Heart left ventricle (tissue), 16 donors: ENCODE data around the gene FOXK1. TPM values are rescaled to one million over a fixed set of nuclear protein-coding genes. Genes with fewer than 3 reads are reported as not detected.
"Not testable (repeated sequence)": the region's sequence is repeated elsewhere in the genome, so short reads cannot be mapped to it uniquely, and the experiment has no call there.

Experiments
- ATAC-seq, 4 donors: fragments of 200-7000 bp; cut with Tn5 transposase; one replicate each; pipeline ENCODE4 v1.9.1; 2020 to 2022; ENCODE audit warnings: moderate library complexity in 4 of 4, mild to moderate bottlenecking in 3 of 4, moderate number of reproducible peaks in 1 of 4
- DNase-seq, 5 donors: peaks; one replicate each; pipeline ENCODE4 v3.0.0-alpha.2; 2020
- H3K27ac ChIP-seq, 12 donors: fragments of 200-600 bp; sonication (generic) in 4 of 12; one replicate each; pipeline versions ENCODE4 v1.5.0 to v1.8.0; 2016 to 2022; ENCODE audit warnings: mild to moderate bottlenecking in 2 of 12
- H3K27me3 ChIP-seq, 9 donors: fragments of 200-600 bp; sonication (generic) in 2 of 9; one replicate each; pipeline versions ENCODE4 v1.5.1 to v1.8.0; 2016 to 2022; ENCODE audit warnings: mild to moderate bottlenecking in 3 of 9
- H3K36me3 ChIP-seq, 9 donors: fragments of 200-600 bp; sonication (generic) in 2 of 9; one replicate each; pipeline versions ENCODE4 v1.5.0 to v1.8.0; 2018 to 2022; ENCODE audit warnings: mild to moderate bottlenecking in 2 of 9
- H3K4me1 ChIP-seq, 12 donors: fragments of 200-600 bp; sonication (generic) in 4 of 12; one replicate each; pipeline versions ENCODE4 v1.5.0 to v1.8.0; 2016 to 2022; ENCODE audit warnings: mild to moderate bottlenecking in 3 of 12
- H3K4me3 ChIP-seq, 12 donors: fragments of 200-600 bp; sonication (generic) in 4 of 12; one replicate each; pipeline versions ENCODE4 v1.5.0 to v1.8.0; 2017 to 2022; ENCODE audit warnings: mild to moderate bottlenecking in 9 of 12, moderate library complexity in 4 of 12
- H3K9me3 ChIP-seq, 12 donors: fragments of 200-600 bp; sonication (generic) in 4 of 12; one replicate each; pipeline versions ENCODE4 v1.5.0 to v1.8.0; 2016 to 2022; ENCODE audit warnings: mild to moderate bottlenecking in 1 of 12
- POLR2A ChIP-seq, 2 donors: fragments of 450-650 bp; IDR thresholded peaks; one replicate each; pipeline ENCODE4 v1.6.1; 2017; ENCODE audit warnings: antibody characterized with exemption in 2 of 2, mild to moderate bottlenecking in 2 of 2, moderate library complexity in 2 of 2
- WGBS, 4 donors: extraction: QIAGEN DNeasy Blood & Tissue Kit in 2 of 4; methylation state at CpG; one replicate each; pipeline versions ENCODE4 v1.1.5 to v1.1.7; 2013 to 2018; 5-methylcytosine and 5-hydroxymethylcytosine counted together
- intact Hi-C, 10 donors: fragments of 100-400 bp; cut with DNase I; formaldehyde crosslinking; loops; one replicate each; pipeline versions ENCODE4 v1.11.1 to v1.14.2; 2022
- polyA plus RNA-seq, 2 donors: library from polyadenylated mRNA; stranded (reverse); fragments of 200-250 nt; gene quantifications; one replicate each; pipeline ENCODE4 v1.2.3, GENCODE V29; 2013
- total RNA-seq, 9 donors: library from RNA; depleted of rRNA in 2 of 9; stranded (reverse); fragments of >200 nt in 2 of 9; fragmentation: NEBNext Ultra II Directional in 3 of 9; extraction: Animal tissue kit (Norgen Biotek cat#: 25700) in 3 of 9; gene quantifications; one replicate each; pipeline versions ENCODE4 v1.1.0 to v1.2.4, GENCODE V29; 2016 to 2023
- TF ChIP-seq, protein P1 (sequence below), 12 donors: fragments of 200-600 bp; sonication (generic) in 4 of 12; IDR thresholded peaks; one replicate each; pipeline versions ENCODE4 v1.5.0 to v1.8.0; 2018 to 2022; ENCODE audit warnings: antibody characterized with exemption in 12 of 12, mild to moderate bottlenecking in 5 of 12
- donor health status: ischemic (EF 13 %, LVEDD 7.1; RV severe dilation, severe dysfunction).
- donor health status: healthy with polysubstance abuse.
- donor health status: DM: no; HTN: yes; CAD: no.
- donor health status: DM: no; HTN: no; CAD: no.
- donor health status: ischemic (EF 25% LVEDD 6.9; RV normal size, moderate dysfunction).
- donor health status: ischemic (EF 25% LVEDD 5.7; RV mildly dilated, moderate dysfunction).
- donor health status: healthy.
- donor health status: DM: yes; HTN: yes; CAD: no.
- donor health status: ischemic (EF 35%, LVEDD 5.7; RV mildly dilated, moderate dysfunction).
- donor health status: nonischemic (EF 11% LVEDD 7.7; RV severe dilation, severe dysfunction).
- donor health status: DM: yes; HTN: yes; CAD: no.
- donor health status: PGD.
- donor health status: ischemic (EF 29% LVEDD 5.4; RV normal size, mild dysfunction).
- donor health status: nonischemic (EF 23%, LVEDD 6.1; RV moderate dilation, normal function).

FOXK1 gene
- total and polyA plus RNA-seq, 11 donors, result 9.3 to 43.7 (median 19.8) TPM

DNA sequence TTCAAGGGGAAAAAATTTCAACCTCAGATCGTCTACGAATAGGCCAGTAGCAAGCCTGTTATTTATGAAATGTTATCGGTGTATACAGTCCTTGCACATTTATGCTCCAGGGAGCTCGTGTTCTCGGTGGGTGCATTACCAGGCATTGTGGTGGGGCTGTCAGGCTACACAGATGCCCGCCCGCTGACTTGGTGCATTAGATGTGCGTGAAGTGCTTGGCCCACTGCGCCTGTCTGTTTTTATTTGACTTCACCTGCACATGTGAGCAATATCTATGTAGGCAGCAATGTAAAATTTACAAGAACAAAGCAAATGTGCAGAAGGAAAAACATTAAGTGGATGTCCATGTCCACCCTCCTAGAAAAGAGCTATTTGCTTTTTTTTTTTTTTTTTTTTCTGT lies 2.8 kb downstream of the FOXK1 start:
- no peaks in the 10 kb centered on the region for H3K27me3 ChIP-seq
- H3K4me3 ChIP-seq, result peak overlapping the region in 9 of 12 donors; percentile 90 to 99 (median 97)
- DNase-seq (no peak), ATAC-seq (no peak)
- H3K9me3 ChIP-seq, result no peaks in the 10 kb centered on the region
- H3K4me1 ChIP-seq, result peaks cover 4 to 63% (median 37%) of the 10 kb centered on the region in 12 donors
- peak overlapping the region in 10 of 12 donors; percentile 87 to 99 (median 94) for H3K27ac ChIP-seq
- peaks cover 0 to 8% (median 0%) of the 10 kb centered on the region in 9 donors for H3K36me3 ChIP-seq
- 61 to 69% (median 66%) methylated on average over 9 of the region's 9 CpGs for WGBS, 4 donors
- intact Hi-C loops, result loop anchor here in 9 of 10 donors (1.0 to 10.0 kb wide), 10 partner anchors 32 to 200 kb away; partner anchors contain the start of gene RADIL (in 2 of the 9)
- TF ChIP-seq, protein P1, sequence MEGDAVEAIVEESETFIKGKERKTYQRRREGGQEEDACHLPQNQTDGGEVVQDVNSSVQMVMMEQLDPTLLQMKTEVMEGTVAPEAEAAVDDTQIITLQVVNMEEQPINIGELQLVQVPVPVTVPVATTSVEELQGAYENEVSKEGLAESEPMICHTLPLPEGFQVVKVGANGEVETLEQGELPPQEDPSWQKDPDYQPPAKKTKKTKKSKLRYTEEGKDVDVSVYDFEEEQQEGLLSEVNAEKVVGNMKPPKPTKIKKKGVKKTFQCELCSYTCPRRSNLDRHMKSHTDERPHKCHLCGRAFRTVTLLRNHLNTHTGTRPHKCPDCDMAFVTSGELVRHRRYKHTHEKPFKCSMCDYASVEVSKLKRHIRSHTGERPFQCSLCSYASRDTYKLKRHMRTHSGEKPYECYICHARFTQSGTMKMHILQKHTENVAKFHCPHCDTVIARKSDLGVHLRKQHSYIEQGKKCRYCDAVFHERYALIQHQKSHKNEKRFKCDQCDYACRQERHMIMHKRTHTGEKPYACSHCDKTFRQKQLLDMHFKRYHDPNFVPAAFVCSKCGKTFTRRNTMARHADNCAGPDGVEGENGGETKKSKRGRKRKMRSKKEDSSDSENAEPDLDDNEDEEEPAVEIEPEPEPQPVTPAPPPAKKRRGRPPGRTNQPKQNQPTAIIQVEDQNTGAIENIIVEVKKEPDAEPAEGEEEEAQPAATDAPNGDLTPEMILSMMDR (IDR thresholded peaks at IDR 0.05), result no peak
- no peak for TF ChIP-seq POLR2A (IDR thresholded peaks at IDR 0.05)

DNA sequence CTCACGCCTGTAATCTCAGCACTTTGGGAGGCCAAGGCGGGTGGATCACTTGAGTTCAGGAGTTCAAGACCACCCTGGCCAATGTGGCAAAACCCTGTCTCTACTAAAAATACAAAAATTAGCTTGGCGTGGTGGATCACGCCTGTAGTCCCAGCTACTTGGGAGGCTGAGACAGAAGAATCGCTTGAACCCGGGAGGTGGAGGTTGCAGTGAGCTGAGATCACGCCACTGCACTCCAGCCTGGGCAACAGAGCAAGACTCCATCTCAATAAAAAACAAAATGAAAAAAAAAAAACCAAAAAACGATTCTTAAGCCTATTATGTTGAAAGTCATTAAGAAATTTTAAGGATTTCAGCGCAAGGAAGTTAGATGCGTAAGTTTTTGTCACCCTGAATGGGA lies 3.6 kb downstream of the FOXK1 start:
- not testable (repeated sequence) for DNase-seq, H3K4me3 ChIP-seq, ATAC-seq, H3K36me3 ChIP-seq, H3K27me3 ChIP-seq, H3K9me3 ChIP-seq
- 93 to 95% (median 94%) methylated on average over 10 of the region's 10 CpGs for WGBS, 4 donors
- intact Hi-C loops, result loop anchor here in 2 of 10 donors (5.0 to 10.0 kb wide), 3 partner anchors 37 to 199 kb away; partner anchors contain the start of gene RADIL (in 1 of the 2)
- peaks cover 4 to 70% (median 44%) of the 10 kb centered on the region in 12 donors for H3K4me1 ChIP-seq
- peak overlapping the region in 1 of 12 donors; percentile 97 for H3K27ac ChIP-seq

DNA sequence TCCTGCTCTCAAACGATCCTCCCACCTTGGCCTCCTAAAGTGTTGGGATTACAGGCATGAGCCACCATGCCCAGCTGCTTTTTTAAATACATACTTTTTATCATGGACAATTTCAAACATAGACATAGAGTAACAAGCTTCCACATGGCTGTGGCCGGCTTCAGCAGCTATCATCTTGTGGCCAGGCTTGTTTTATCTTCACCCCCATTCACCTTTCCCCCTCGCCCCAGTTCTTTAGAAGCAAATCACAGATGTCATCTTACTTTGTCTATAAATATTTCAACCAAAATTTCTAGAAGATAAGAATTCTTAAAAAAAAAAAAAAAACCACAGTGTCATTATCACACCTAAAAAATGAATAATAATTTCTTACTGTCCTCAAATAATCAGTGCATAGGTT lies 5.9 kb downstream of the FOXK1 start:
- Histone ChIP-seq H3K4me3 (no peak overlapping the region), H3K27ac (no peak overlapping the region), H3K27me3 (no peaks in the 10 kb centered on the region), H3K4me1 (peaks cover 4 to 89% (median 63%) of the 10 kb centered on the region in 12 donors), H3K9me3 (no peaks in the 10 kb centered on the region), H3K36me3 (peaks cover 0 to 8% (median 0%) of the 10 kb centered on the region in 9 donors)
- ATAC-seq (no peak), DNase-seq (no peak)
- whole genome bisulfite sequencing, 4 donors, result 64 to 73% (median 69%) methylated on average over 3 of the region's 3 CpGs
- TF ChIP-seq, protein P1 (IDR thresholded peaks at IDR 0.05), result no peak
- TF ChIP-seq POLR2A (IDR thresholded peaks at IDR 0.05), result no peak
- intact Hi-C loops, result loop anchor here in 2 of 10 donors (5.0 to 10.0 kb wide), 3 partner anchors 34 to 197 kb away; partner anchors contain the start of gene RADIL (in 1 of the 2)

DNA sequence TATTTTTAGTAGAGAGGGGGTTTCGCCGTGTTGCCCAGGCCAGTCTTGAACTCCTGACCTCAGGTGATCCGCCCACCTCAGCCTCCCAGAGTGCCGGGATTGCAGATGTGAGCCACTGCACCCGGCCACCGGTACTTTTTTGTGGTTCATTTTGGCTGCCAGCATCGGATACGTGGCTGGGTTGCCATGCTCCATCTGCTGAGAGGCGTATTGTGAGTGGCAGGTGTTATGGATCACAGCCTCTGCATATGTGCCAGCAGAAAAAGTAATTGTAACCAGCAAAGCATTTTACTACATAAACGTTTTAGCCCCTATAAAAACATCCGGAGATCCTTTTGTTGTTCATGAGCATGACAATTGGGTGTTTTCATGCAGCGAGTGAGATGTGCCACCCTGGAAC lies 7.1 kb downstream of the FOXK1 start:
- DNase-seq (no peak), ATAC-seq (no peak)
- intact Hi-C loops, result loop anchor here in 2 of 10 donors (5.0 to 10.0 kb wide), 3 partner anchors 33 to 196 kb away; partner anchors contain the start of gene RADIL (in 1 of the 2)
- TF ChIP-seq POLR2A (IDR thresholded peaks at IDR 0.05), result no peak
- TF ChIP-seq, protein P1 (IDR thresholded peaks at IDR 0.05), result no peak
- no peaks in the 10 kb centered on the region for H3K27me3 ChIP-seq
- H3K27ac ChIP-seq, result no peak overlapping the region
- H3K4me1 ChIP-seq, result peaks cover 8 to 95% (median 62%) of the 10 kb centered on the region in 12 donors
- no peak overlapping the region for H3K4me3 ChIP-seq
- WGBS, 4 donors, result 76 to 78% (median 77%) methylated on average over 12 of the region's 12 CpGs
- peaks cover 0 to 8% (median 0%) of the 10 kb centered on the region in 9 donors for H3K36me3 ChIP-seq
- no peaks in the 10 kb centered on the region for H3K9me3 ChIP-seq
